H9 (cell line): ENCODE results near the gene XIRP2. TPM values are rescaled to one million over a fixed set of nuclear protein-coding genes. Genes with fewer than 3 reads are reported as not detected.

ENCODE experiments used
- DNase-seq: peaks from one replicate; pipeline ENCODE4 v3.0.0-alpha.2; 2017
- H2AFZ ChIP-seq: one replicate; pipeline ENCODE4 v1.6.1; 2013; ENCODE audit warnings: mild to moderate bottlenecking, low read length, control low read depth, moderate library complexity
- H2AK5ac ChIP-seq: 2 replicates; pipeline ENCODE4 v1.6.1; 2013; ENCODE audit warnings: low read length, control low read depth, mixed read lengths; ENCODE audit not compliant: insufficient read length
- H2BK120ac ChIP-seq: one replicate; pipeline ENCODE4 v1.6.1; 2013; ENCODE audit warnings: low read depth, mild to moderate bottlenecking, low read length, control low read depth, inconsistent platforms; ENCODE audit not compliant: poor library complexity, severe bottlenecking
- H2BK12ac ChIP-seq: 2 replicates; pipeline ENCODE4 v1.6.1; 2013; ENCODE audit warnings: low read length, control low read depth, mixed read lengths, low read depth; ENCODE audit not compliant: insufficient read length
- H2BK15ac ChIP-seq: 2 replicates; pipeline ENCODE4 v1.6.1; 2013; ENCODE audit warnings: low read depth, low read length, control low read depth
- H2BK20ac ChIP-seq: one replicate; pipeline ENCODE4 v1.6.1; 2013; ENCODE audit warnings: low read depth, mild to moderate bottlenecking, low read length, control low read depth, inconsistent platforms; ENCODE audit not compliant: poor library complexity, severe bottlenecking
- H2BK5ac ChIP-seq: 2 replicates; pipeline ENCODE4 v1.6.1; 2013; ENCODE audit warnings: low read length, control low read depth, mixed read lengths; ENCODE audit not compliant: insufficient read length
- H3K14ac ChIP-seq: 2 replicates; pipeline ENCODE4 v1.6.1; 2013; ENCODE audit warnings: low read length, control low read depth; ENCODE audit not compliant: insufficient read depth
- H3K18ac ChIP-seq: 2 replicates; pipeline ENCODE4 v1.6.1; 2013; ENCODE audit warnings: low read depth, mild to moderate bottlenecking, mixed read lengths, low read length, control low read depth; ENCODE audit not compliant: insufficient read length
- H3K23ac ChIP-seq: 2 replicates; pipeline ENCODE4 v1.6.1; 2013; ENCODE audit warnings: low read length, control low read depth, mixed read lengths, low read depth; ENCODE audit not compliant: insufficient read length
- H3K23me2 ChIP-seq: 2 replicates; pipeline ENCODE4 v1.6.1; 2013; ENCODE audit warnings: low read depth, mild to moderate bottlenecking, mixed read lengths, low read length, control low read depth; ENCODE audit not compliant: insufficient read length, poor library complexity, severe bottlenecking
- H3K27ac ChIP-seq: 2 replicates; pipeline ENCODE4 v1.5.1; 2013; ENCODE audit warnings: low read length, control low read depth, mixed read lengths, low read depth; ENCODE audit not compliant: insufficient read length
- H3K27me3 ChIP-seq: 2 replicates; pipeline ENCODE4 v1.6.1; 2013; ENCODE audit warnings: low read length, control low read depth, inconsistent platforms; ENCODE audit not compliant: insufficient read depth
- H3K4ac ChIP-seq: 2 replicates; pipeline ENCODE4 v1.6.1; 2013; ENCODE audit warnings: low read depth, mild to moderate bottlenecking, control low read depth, inconsistent platforms, low read length, moderate library complexity
- H3K4me1 ChIP-seq: 2 replicates; pipeline ENCODE4 v1.6.1; 2013; ENCODE audit warnings: low read length, control low read depth, inconsistent platforms; ENCODE audit not compliant: insufficient read depth
- H3K4me2 ChIP-seq: 2 replicates; pipeline ENCODE4 v1.6.1; 2013; ENCODE audit warnings: low read length, control low read depth, mixed read lengths; ENCODE audit not compliant: insufficient read length, insufficient read depth
- H3K56ac ChIP-seq: 2 replicates; pipeline ENCODE4 v1.6.1; 2013; ENCODE audit warnings: low read depth, mild to moderate bottlenecking, mixed read lengths, low read length, control low read depth; ENCODE audit not compliant: insufficient read length
- H3K79me1 ChIP-seq: 2 replicates; pipeline ENCODE4 v1.6.1; 2013; ENCODE audit warnings: low read depth, mild to moderate bottlenecking, moderate library complexity, low read length, control low read depth, inconsistent platforms; ENCODE audit not compliant: insufficient read depth, poor library complexity, severe bottlenecking
- H3K79me2 ChIP-seq: 2 replicates; pipeline ENCODE4 v1.6.1; 2013; ENCODE audit warnings: low read length, control low read depth, inconsistent platforms; ENCODE audit not compliant: insufficient read depth
- H3K9ac ChIP-seq: 2 replicates; pipeline ENCODE4 v1.6.1; 2013; ENCODE audit warnings: low read length, control low read depth, mixed read lengths; ENCODE audit not compliant: insufficient read length; ENCODE audit errors: extremely low read depth
- H3K9me3 ChIP-seq: one replicate; pipeline ENCODE4 v1.6.1; 2013; ENCODE audit warnings: low read depth, low read length, inconsistent platforms; ENCODE audit not compliant: control insufficient read depth
- H3T11ph ChIP-seq: one replicate; pipeline ENCODE4 v1.6.1; 2013; ENCODE audit warnings: mild to moderate bottlenecking, low read length, control low read depth, inconsistent platforms
- H4K20me1 ChIP-seq: one replicate; pipeline ENCODE4 v1.6.1; 2013; ENCODE audit not compliant: control insufficient read depth, insufficient read length, insufficient read depth
- H4K5ac ChIP-seq: 2 replicates; pipeline ENCODE4 v1.6.1; 2013; ENCODE audit warnings: low read depth, mild to moderate bottlenecking, mixed read lengths, low read length, control low read depth; ENCODE audit not compliant: insufficient read length
- H4K8ac ChIP-seq: replicated peaks from 2 replicates; pipeline ENCODE4 v1.6.1; 2013; ENCODE audit warnings: low read length, control low read depth, mixed read lengths, low read depth; ENCODE audit not compliant: insufficient read length
- H4K91ac ChIP-seq: 2 replicates; pipeline ENCODE4 v1.6.1; 2013; ENCODE audit warnings: low read depth, mild to moderate bottlenecking, moderate library complexity, mixed read lengths, low read length, control low read depth; ENCODE audit not compliant: insufficient read length
- H3K27ac Mint-ChIP-seq, 3 experiments: 2 replicates in 2 of 3; 3 replicates in 1 of 3; pipeline ENCODE4 v1.8.0; 2020 to 2021; ENCODE audit warnings: mixed read lengths in 3 of 3, mild to moderate bottlenecking in 1 of 3, moderate library complexity in 1 of 3
- H3K27me3 Mint-ChIP-seq: 2 replicates; pipeline ENCODE4 v1.8.0; 2021; ENCODE audit warnings: low read depth, mild to moderate bottlenecking, moderate library complexity, mixed read lengths
- H3K36me3 Mint-ChIP-seq, 3 experiments: 2 replicates in 2 of 3; 3 replicates in 1 of 3; pipeline ENCODE4 v1.8.0; 2020 to 2021; ENCODE audit warnings: low read depth in 3 of 3, mixed read lengths in 3 of 3; ENCODE audit not compliant: insufficient read depth in 1 of 3
- H3K4me1 Mint-ChIP-seq, 2 experiments: 2 replicates each; pipeline ENCODE4 v1.8.0; 2020; ENCODE audit warnings: mixed read lengths in 2 of 2
- H3K4me3 Mint-ChIP-seq, 2 experiments: 2 replicates in 1 of 2; 3 replicates in 1 of 2; pipeline ENCODE4 v1.8.0; 2020 to 2021; ENCODE audit warnings: mild to moderate bottlenecking in 2 of 2, mixed read lengths in 2 of 2, moderate library complexity in 1 of 2
- H3K9me3 Mint-ChIP-seq, 2 experiments: 2 replicates in 1 of 2; 3 replicates in 1 of 2; pipeline ENCODE4 v1.8.0; 2020; ENCODE audit warnings: mild to moderate bottlenecking in 2 of 2, mixed read lengths in 2 of 2, moderate library complexity in 1 of 2
- WGBS: extraction: QIAGEN DNeasy Blood & Tissue Kit; methylation state at CpG from one replicate; pipeline ENCODE4 v1.1.7; 2013; ENCODE audit warnings: missing lambda C conversion rate, low lambda C conversion rate, mixed read lengths; ENCODE audit not compliant: insufficient read length; ENCODE audit errors: extremely low coverage; 5-methylcytosine and 5-hydroxymethylcytosine counted together
- total RNA-seq: library from RNA; stranded (reverse); gene quantifications from 2 replicates; pipeline ENCODE4 v1.2.1, GENCODE V29; 2021
- TF ChIP-seq, protein P1 (sequence below): fragments of 200-600 bp; sonication (generic); conservative IDR thresholded peaks from 3 replicates; pipeline ENCODE4 v1.8.0; 2021; ENCODE audit warnings: antibody characterized with exemption, mild to moderate bottlenecking

XIRP2 gene
- total RNA-seq, 1 experiment from 2014 or later: 0.07 TPM

DNA sequence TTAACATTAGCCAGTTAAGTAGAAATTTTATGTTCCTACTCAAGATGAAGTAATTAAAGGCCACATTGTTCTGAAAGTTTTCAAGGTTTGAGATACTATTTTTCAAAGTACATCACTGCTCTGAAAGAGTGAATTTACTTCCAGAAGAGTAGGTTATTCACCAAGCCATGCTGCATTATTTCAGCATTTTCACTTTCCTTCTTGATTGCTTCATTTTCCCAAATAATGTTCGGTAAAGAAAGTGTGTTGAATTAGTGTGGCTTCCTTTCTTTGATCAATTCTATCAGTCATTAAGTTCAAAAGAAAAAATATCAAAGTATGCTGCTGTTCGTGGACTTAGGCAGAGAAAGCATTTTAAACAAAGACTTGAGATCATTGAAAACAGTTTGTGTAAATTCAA, 310.3 kb downstream of the XIRP2 start:
- Mint-ChIP-seq H3K9me3 (no peaks in the 10 kb centered on the region), H3K4me1 (no peaks in the 10 kb centered on the region), H3K36me3 (no peaks in the 10 kb centered on the region), H3K27me3 (no peaks in the 10 kb centered on the region), H3K4me3 (no peak overlapping the region), H3K27ac (no peak overlapping the region)
- Histone ChIP-seq H3K27me3 (no peaks in the 10 kb centered on the region), H3K9me3 (no peaks in the 10 kb centered on the region), H3K79me2 (no peaks in the 10 kb centered on the region), H2AFZ (no peak overlapping the region), H2BK5ac (no peak overlapping the region), H3K23me2 (no peaks in the 10 kb centered on the region), H3K14ac (no peak overlapping the region), H3K79me1 (no peaks in the 10 kb centered on the region), H4K5ac (no peak overlapping the region), H3K4me1 (no peaks in the 10 kb centered on the region), H3K56ac (no peak overlapping the region), H3K23ac (no peak overlapping the region), H2BK20ac (no peak overlapping the region), H3K4ac (no peak overlapping the region), H4K20me1 (no peaks in the 10 kb centered on the region), H4K8ac (no peak overlapping the region), H3T11ph (no peak overlapping the region), H3K4me2 (no peak overlapping the region), H3K18ac (no peak overlapping the region), H3K9ac (no peak overlapping the region), H4K91ac (no peak overlapping the region), H2BK15ac (no peak overlapping the region), H2BK12ac (no peak overlapping the region), H2AK5ac (no peak overlapping the region), H3K27ac (no peak overlapping the region), H2BK120ac (no peak overlapping the region)
- no CpG with 5 or more reads among the region's 2 CpGs for WGBS
- TF ChIP-seq, protein P1, sequence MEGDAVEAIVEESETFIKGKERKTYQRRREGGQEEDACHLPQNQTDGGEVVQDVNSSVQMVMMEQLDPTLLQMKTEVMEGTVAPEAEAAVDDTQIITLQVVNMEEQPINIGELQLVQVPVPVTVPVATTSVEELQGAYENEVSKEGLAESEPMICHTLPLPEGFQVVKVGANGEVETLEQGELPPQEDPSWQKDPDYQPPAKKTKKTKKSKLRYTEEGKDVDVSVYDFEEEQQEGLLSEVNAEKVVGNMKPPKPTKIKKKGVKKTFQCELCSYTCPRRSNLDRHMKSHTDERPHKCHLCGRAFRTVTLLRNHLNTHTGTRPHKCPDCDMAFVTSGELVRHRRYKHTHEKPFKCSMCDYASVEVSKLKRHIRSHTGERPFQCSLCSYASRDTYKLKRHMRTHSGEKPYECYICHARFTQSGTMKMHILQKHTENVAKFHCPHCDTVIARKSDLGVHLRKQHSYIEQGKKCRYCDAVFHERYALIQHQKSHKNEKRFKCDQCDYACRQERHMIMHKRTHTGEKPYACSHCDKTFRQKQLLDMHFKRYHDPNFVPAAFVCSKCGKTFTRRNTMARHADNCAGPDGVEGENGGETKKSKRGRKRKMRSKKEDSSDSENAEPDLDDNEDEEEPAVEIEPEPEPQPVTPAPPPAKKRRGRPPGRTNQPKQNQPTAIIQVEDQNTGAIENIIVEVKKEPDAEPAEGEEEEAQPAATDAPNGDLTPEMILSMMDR: no peak
- no peak for DNase-seq
